HG03135 (cell line): ENCODE results near the gene ABHD6.
"Not testable (repeated sequence)": the region's sequence is repeated elsewhere in the genome, so short reads cannot be mapped to it uniquely, and the experiment has no call there.

Experiments
- ATAC-seq: cut with Tn5 transposase; IDR thresholded peaks from one replicate; pipeline ENCODE4 v1.9.1; 2021; ENCODE audit warnings: mild to moderate bottlenecking, moderate library complexity; ENCODE audit not compliant: unreplicated experiment

The ABHD6 gene

DNA sequence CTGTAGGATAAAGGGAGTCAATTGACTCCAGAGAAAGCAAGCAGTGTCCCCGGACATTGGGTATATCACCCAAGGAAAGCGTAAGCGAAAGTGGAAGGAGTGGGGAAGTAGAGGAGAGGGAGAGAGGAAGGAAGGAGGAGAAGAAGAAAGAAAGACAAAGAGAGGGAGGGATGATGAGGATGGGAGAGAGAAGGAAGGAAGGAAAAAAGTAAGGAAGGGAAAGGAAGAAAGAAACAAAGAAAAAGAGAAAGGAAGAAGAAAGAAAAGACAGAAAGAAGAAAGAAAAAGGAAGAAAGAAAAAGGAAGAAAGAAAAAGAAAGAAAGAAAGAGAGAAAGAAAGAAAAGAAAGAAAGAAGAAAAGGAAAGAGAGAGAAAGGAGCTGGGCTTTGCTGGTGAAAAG is 27.7 kb upstream of the ABHD6 start:
- ATAC-seq, result no peak

DNA sequence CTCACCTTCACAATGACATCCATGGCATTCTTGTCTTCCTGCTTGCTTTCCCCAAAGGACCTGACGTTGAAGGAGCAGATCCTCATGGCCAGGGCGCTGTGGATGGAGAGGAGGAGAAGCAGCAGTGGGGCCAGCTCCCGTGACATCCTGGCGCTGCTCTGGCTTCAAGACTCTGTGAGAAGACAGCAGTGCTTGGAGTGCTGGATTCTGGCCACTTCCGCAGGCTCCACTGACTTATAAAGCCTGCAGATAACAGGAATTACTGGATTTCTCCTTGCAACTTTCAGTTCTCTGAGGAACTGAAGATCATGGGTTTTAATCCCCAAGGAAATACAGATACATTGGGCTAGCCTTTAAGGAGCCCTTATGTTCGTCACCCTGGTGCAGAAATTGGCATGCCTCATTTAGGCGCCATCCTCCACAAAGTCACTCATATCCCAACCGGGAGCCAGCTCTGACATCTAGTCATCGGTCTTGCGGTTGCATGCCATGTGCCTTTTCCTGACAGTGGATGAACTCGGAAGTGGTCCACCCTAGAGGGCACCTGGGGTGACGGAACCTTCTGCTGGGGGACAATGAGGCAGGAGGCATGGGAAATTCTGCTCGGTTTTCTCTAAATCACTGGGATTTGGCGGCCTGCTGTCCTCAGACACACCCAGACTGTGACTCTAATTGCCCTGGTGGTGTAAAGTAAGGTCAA is 26.7 kb upstream of the ABHD6 start, which contains the start of gene DNASE1L3:
TSS of gene DNASE1L3 (minus strand) at position 212 of the 700 bp plus-strand sequence. CDS start at position 146, 66 bp downstream.
- no peak for ATAC-seq

DNA sequence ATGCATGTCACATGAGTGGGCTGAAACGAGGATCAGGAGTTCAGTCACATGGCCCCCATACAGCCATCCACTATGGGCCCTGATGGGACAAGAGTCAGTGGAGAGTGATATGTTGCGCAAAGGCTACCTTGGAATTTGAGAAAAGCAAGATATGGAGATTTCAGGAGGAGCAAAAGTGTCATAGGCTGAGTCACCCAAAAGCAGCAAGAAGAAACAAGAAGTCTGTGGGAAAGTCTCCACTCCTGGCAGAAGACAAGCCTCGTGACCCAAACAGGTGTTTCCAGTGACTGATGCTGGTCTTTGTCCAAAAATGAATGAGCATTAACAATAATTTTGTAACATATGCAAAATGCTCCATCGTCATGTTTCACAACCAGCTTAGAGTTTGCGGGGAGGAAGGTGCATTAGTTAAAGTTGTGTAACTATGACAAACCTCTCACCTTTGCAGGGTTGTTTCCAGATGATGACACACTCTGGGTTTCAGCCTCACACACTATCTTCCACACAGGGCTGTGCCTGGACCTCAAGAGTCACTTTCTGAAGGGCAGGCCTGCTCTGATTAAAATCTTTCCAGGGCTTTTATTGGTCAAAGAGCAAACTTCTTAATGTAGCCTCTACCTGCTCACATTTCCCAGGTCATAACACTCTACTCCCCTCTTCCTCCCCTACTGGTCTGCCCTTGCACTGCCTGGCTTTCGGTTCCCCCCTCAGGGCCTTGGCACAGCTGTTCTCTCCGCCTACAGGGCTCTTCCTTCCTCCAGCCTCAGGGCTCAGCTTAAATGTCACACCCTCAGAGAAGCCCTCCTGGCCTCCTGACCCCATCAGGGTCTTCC is 22.9 kb upstream of the ABHD6 start:
- ATAC-seq, result peak; percentile 85

DNA sequence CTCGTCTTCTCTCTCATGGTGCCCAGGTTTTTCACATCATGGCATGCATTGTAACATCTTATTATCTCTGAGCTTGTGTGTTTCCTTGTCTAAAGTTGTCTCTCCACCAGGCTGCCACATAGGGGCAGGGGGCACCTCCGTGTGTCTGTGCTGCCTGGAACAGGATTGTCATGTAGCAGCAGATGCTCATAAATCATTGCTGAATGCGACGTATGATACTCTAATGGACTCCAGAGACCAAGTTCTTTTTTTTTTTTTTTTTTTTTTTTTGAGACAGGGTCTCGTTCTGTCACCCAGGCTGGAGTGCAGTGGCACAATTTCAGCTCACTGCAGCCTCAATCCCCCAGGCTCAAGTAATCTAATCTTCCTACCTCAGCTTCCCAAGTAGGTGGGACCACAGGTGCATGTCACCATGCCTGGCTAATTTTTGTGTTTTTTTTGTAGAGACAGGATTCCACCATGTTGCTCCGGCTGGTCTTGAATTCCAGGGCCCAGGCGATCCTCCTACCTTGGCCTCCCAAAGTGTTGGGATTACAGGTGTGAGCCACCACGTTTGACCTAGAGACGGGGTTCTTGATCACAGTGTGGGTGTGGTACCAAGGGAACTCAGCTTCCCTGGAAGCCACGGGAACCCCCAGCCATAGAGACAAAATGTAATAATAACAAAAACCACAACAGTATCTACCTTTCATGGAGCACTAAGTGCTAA is 22.1 kb upstream of the ABHD6 start:
- peak; percentile 6 for ATAC-seq

DNA sequence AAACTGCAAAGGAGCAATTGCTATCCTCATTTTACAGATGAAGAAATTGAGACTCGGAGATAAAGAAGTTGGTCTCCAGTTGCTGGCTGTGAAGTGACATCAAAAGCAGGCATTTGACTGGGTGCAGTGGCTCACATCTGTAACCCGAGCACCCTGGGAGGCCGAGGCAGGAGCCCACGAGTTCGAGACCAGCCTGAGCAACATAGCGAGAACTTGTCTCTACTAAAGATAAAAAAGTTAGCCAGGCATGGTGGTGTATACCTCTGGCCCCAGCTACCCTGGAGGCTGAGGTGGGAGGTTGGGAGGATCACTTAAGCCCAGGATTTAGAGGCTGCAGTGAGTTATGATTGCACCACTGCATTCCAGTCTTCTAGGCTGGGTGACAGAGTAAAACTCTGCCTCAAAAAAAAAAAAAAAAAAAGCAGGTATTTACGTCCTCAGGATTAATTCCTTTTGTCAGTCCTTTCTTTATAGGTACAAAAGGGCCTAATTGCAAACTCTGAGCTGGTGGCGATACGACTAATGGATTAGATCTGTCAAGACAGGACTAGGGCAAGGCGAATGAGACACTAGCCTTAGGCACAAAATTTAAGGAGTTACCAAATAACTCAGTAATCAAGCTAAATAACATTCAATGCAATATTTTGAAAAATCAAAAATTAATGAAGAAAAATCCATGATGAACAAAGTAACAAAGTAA is 20.9 kb upstream of the ABHD6 start:
- ATAC-seq, result no peak

DNA sequence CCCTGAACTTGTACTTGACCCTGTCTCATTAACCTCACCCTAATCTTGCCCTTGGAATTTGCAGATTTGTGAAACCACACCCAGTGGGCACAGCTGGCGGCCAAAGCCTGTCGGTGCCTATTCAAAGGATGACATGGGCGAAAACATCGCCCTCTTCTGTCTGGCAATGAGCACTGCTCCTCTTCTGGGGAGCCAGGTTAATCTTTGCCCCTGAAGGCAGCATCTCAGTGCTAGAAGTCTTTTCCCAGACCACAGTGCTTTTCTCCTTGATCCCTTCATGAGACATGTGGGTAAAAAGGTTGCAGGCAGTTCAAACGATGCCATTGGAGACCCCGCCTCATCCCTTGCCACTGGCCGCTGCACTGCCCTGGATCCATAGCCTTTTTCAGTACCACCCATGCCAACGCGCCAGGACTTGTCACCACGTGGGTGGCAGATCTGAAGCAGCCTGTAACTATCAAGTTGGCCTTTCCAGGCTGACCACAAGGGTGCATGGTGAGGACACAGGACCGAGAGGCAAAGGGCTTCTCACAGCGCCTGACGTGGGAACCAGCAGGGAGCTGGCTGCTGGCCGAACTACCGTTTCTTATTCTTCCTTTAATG is 20.3 kb upstream of the ABHD6 start:
- peak; percentile 34 for ATAC-seq

DNA sequence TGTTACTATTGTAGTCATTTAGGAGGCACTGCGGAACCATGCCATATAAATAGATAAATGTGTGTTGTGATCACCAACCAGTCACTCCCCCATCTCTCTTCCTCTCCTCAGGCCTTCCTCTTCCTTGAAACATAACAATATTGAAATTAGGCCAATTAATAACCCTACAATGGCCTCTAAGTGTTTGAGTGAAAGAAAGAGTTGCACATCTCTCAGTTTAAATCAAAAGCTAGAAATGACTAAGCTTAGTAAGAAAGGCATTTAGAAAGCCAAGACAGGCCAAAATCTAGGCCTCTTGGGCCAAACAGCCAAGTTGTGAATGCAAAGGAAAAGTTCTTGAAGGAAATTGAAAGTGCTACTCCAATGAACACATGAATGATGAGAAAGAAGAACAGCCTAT is 18.7 kb upstream of the ABHD6 start:
- ATAC-seq, result no peak

DNA sequence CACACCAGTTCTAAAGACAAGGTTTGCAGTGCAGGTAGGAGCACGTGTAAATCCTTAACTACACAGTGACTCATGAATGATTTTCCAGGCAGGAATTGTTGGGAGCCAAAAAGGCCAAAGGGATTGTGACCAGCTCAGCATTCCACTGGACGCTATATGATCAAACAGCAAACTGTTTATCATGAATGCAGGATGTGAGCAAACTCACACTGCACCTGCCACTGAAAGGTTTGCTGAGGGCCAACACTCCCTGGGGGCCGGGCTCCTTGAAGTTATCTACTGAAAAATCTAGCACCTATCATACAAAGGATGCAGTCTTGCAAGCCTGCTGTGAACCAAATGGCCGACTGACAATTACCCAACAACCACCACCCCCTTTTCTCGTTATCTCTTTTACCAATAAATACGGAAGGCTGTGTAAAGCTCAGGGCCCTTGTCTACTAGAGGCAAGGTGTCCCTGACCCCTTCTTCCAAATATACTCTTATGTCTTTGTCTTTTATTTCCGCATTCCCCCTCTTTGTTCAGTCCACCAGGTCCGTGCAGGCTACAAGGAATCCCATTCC is 15.3 kb upstream of the ABHD6 start:
- no peak for ATAC-seq

DNA sequence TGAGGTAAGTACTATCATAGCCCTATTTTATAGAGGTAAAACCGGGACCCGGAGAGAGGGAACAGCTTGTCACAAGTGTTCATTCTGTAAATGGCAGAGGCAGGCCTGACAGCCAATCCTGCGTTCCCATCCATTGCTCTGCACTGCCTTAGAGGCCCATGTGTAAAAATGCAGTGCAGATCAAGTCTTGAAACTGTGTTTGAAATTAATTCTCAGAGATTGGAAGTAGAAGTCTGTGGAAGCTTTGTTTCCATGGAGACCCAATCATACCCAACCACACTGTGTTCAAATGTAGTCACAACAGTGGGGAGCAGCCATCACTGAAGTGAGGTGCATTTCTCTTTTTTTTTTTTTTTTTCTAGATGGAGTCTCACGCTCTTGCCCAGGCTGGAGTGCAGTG is 13.7 kb upstream of the ABHD6 start:
- no peak for ATAC-seq

DNA sequence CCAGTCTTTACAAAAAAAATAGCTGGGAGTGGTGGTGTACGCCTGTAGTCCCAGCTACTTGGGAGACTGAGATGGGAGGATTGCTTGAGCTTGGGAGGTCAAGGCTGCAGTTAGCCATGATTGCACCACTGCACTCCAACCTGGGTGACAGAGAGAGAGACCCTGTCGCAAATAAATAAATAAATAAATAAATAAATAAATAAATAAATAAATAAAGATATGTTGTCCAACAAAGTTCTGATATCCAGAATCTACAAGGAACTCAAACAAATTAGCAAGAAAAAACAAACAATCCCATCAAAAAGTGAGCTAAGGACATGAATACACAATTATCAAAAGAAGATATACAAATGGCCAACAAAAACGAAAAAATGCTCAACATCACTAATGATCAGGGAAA is 9.7 kb upstream of the ABHD6 start:
- ATAC-seq, result not testable (repeated sequence)

DNA sequence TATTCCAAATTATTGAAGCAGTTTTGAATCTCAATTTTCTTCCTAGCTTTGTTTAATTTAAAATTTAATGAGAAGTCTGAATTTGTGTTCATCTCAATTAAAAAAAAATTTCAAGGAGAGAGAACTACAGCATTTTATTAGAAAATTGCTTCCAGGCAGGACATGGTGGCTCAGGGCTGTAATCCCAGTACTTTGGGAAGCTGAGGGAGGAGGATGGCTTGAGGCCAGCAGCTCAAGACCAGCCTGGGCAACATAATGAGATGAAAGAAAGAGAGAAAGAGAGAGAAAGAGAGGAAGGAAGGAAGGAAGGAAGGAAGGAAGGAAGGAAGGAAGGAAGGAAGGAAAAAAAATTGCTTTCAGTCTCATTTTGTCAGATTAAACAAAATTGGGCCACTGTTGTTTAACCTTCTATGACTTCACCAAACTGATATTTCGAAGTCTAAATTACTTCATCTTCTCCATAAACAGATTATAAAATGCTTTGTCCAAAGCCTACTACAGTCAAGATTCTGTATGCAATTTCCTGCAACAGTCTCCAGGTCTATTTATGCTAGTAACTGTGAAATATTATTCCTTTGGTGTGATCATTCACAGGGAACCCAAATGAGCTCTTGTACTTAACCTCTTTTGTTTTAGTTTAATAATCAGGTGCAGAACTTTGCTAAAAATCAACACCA is 6.6 kb upstream of the ABHD6 start:
- no peak for ATAC-seq

DNA sequence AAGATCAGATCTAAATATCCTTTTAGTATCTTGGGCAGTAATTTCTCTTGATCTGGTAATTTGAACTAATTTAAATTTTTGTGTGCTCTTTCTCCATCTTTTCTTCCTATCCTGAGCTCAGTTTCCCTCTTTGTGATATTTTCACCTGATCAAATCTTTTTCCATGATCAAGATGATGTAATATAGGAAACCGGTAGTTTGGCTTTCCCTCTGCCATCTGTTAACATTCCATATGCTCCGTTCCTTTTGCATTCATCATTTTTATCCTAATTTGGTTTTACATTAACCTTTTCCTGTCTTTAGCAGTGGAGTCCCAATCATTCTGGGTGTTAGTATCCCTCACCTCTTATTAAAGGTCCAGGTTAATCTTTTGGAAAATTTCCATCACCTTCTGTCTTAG is 5.9 kb upstream of the ABHD6 start:
- ATAC-seq, result no peak

DNA sequence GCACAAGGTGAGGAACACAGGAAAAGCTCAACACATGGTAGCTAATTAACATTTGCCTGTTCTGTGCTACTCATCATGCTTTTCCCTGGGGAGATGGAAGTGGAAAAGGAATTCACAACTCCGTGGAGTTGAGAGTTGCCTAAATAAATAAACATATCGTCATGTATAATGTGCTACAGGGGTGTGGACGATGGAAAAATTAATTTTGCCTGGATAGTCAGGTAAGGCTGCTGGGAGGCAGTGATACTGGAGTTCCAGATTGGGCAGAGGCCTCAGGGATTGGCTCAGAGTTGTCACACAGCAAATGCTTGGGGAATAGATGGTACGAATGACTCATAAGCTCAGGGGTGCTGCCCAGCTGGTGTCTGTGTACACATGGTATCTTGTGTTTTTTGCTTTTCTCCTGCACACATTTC is 3.1 kb upstream of the ABHD6 start:
- ATAC-seq, result no peak

DNA sequence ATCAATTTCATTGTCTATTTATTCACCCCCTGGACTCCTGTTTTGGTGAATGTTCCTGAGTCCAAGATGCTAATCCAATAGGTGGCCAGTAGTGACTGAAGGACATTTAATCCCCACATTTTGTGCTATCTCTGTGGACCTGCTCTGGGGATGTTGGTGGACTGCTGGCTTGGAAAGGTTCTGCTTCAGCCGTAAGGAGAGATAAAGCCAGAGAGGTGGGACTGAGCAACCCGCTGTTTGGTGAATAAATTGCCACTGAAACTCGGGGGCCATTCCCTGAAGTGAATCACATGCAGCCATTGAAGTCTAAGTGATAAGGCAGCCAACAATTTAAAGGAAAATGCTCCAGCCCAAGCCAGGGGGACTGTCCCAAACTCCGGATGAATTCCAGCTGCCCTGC is 1.6 kb upstream of the ABHD6 start:
- ATAC-seq, result no peak

DNA sequence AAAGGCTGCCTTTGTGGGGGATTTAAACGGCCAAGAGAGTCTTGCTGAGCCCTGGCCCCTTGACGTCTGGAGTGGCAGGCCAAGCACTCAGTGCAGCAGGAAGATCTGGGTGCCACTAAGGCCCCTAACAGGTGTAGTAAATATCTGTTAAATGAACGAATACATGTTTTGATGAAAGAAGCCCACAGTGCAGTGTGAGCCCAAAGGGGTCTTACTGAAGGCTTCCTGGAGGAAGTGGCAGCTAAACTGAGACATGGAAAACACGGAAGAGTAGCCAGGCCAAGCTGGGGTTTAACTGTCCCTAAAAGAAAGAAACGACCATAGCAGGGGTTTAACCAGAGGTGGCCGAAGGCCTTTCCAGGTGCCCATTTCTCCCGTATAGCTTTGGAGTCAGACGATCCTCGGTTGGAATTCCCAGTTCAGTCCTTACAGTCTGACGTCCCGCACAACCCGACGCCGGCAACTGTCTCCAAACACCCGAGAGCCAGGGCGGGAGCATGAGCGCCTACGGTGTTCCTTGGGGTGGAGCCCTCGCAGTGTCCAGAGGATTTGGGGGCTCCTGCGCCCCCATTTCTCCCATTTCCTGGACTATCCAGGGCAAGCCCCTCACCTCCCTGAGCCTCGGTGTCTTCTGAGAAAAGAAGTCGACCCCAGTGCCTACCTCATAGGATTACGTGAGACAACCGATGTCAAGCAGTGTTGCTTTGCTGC is 910 bp upstream of the ABHD6 start:
- ATAC-seq, result no peak

DNA sequence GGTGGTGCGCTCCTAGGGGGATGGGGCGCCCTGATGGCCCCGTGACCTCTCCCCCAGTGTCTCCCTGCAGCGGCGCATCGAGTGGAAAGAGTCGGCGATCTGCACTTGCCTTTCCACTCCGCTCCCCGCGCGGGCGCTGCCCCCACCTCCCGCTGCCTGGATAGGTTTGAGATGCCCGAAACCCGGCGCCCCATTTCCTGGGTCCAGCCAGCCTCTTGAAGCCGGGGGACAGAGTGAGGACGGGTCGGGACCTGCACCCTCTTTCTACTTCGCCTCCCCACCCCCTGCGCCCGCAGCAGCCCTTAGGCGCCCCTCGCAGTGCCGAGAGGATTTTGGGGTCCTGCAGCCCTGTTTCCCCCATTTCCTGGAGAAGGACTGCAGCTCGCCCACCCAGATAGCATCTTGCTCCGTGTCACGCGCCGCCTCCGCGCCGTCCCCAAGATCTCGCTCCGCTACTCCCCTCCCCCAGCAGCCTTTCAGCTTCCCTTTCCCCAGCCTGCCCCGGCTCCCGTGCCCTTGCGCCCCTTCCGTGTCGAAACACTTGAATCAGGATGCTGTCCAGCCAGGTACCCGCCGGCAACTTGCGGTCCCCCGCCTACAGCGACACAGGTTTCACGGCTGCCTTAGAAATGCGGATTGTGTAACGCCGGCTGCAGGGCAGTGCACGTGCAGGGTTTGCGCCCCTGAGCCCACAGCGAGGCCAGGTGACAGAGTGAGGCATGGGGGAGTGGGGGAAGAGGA is 519 bp downstream of the ABHD6 start:
- peak; percentile 33 for ATAC-seq

DNA sequence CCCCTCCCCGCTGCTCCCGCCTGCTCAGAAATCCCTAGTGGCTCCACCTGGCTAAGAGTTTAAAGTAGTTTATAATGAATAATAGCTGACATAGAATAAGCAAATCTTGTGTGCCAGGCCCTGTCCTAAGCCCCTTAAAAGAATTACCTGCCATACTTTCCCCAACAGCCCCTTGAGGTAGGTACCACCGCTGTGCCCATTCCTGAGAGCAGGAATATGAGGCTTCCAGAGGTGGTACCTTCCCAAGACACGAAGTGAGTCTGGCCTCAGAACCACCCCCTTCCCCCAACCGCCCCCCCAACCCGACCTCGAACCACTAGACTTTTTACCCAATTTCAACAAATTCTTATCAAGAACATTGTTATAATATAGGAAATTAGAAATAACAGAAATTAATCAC is 1.2 kb downstream of the ABHD6 start:
- no peak for ATAC-seq

DNA sequence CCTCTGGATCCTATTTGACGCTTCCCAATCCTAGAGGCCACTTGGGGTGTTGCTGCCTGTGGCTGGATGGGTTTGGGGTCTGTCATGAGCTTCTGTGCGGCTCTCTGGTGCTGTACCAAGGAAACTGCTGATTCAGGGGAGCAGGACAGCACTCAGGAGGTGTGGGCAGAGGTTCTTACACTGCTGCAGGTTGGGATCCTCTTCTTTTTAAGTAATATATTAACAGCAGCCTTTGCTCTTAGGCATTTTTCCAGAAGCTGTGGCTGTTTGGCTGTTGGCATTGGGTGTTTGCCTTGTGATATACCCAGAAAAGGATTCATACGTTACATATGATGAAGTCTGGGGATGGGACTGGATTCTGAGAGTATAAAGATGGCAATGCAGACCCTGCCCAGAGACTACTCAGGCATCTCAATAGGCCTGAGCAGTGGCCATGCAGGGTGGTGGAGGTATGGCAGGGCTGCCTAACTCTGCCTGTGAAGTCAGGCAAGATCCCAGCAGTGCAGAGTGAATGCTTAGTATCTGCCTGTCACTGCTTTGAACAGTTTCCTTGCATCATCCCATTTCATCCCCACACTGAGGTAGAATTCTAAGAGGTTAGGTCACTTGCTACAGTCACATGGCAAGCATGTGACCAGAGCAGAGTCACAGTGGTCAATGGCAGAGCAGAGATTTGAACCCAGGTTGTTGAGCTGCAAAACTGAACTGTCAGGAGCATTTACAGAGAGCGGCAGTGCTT is 3.9 kb downstream of the ABHD6 start:
- ATAC-seq, result no peak
